COLO668 (cell line): ENCODE measurements around the gene FLNA.

Source experiments
- DNase-seq: peaks from one replicate; lab custom pipeline; 2025; ENCODE audit not compliant: unreplicated experiment; lab: John Stamatoyannopoulos, UW

Gene FLNA

GRCh38 chrX:154378059-154378798 is 3.8 kb upstream of the FLNA start:
- DNase-seq = peak; percentile 81

- DNase-seq = no peak
These were observed 2.3 kb upstream of the FLNA start for GRCh38 chrX:154376774-154377173.

GRCh38 chrX:154375156-154375504 is 696 bp upstream of the FLNA start:
- DNase-seq = peak; percentile 18

GRCh38 chrX:154373340-154374306 is 811 bp downstream of the FLNA start:
- DNase-seq = peak; percentile 86

GRCh38 chrX:154372612-154373022 is 1.8 kb downstream of the FLNA start:
- no peak for DNase-seq

GRCh38 chrX:154371789-154372300 is 2.6 kb downstream of the FLNA start:
- DNase-seq = peak; percentile 70

- peak; percentile 96 for DNase-seq
These were observed 3.2 kb downstream of the FLNA start for GRCh38 chrX:154371017-154371788.

GRCh38 chrX:154370300-154371016 is 4.0 kb downstream of the FLNA start:
- peak; percentile 60 for DNase-seq

GRCh38 chrX:154369449-154370299 is 4.8 kb downstream of the FLNA start:
- DNase-seq = peak; percentile 50

- peak; percentile 90 for DNase-seq
These were observed 5.6 kb downstream of the FLNA start for GRCh38 chrX:154368630-154369448.

- no peak for DNase-seq
These were observed 6.7 kb downstream of the FLNA start for GRCh38 chrX:154367474-154368308.

- DNase-seq = no peak
These were observed 7.8 kb downstream of the FLNA start for GRCh38 chrX:154366666-154367055.

- DNase-seq = no peak
These were observed 8.3 kb downstream of the FLNA start for GRCh38 chrX:154365997-154366665.

GRCh38 chrX:154365052-154365600 is 9.3 kb downstream of the FLNA start:
- no peak for DNase-seq

GRCh38 chrX:154363706-154364439 is 10.6 kb downstream of the FLNA start:
- DNase-seq = no peak

- no peak for DNase-seq
These were observed 12.2 kb downstream of the FLNA start for GRCh38 chrX:154362085-154362742.
